ENCODE data around the gene BET1L. TPM values are rescaled to one million over a fixed set of nuclear protein-coding genes. Genes with fewer than 3 reads are reported as not detected.

The BET1L gene
- total RNA-seq, 1 donor from 2014 or later: 46.9 TPM

DNA sequence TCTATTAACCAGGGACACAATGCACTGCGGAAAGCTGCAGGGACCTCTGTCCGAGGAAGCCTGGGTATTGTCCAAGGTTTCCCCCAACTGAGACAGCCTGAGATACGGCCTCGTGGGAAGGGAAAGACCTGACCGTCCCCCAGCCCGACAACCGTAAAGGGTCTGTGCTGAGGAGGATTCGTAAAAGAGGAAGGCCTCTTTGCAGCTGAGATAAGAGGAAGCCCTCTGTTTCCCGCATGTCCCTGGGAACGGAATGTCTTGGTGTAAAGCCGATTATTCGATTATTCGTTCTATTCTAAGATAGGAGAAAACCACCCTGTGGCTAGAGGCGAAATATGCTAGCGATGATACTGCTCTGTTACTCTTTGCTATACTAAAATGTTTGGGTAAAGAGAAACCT is 5.2 kb downstream of the BET1L start:
- TF ChIP-seq CTCF (IDR thresholded peaks at IDR 0.05; ENCODE audit: unreplicated experiment): no peak
- Mint-ChIP-seq H3K4me1 (ENCODE audit: low read depth) (peaks cover 5% of the 10 kb centered on the region), H3K4me3 (ENCODE audit: low read depth) (no peak overlapping the region), H3K9me3 (ENCODE audit: low read depth) (no peaks in the 10 kb centered on the region), H3K27ac (no peak overlapping the region), H3K36me3 (ENCODE audit: insufficient read depth) (peaks cover 1% of the 10 kb centered on the region), H3K27me3 (no peaks in the 10 kb centered on the region)
- no peak for DNase-seq (ENCODE audit: low spot score, unreplicated experiment)

GRCh38 chr11:200224-201003 is 6.8 kb downstream of the BET1L start:
- no peak for DNase-seq (ENCODE audit: low spot score, unreplicated experiment)
- Mint-ChIP-seq H3K9me3 (ENCODE audit: low read depth) (no peaks in the 10 kb centered on the region), H3K4me1 (ENCODE audit: low read depth) (no peaks in the 10 kb centered on the region), H3K27me3 (no peaks in the 10 kb centered on the region), H3K36me3 (ENCODE audit: insufficient read depth) (peaks cover 1% of the 10 kb centered on the region), H3K27ac (no peak overlapping the region), H3K4me3 (ENCODE audit: low read depth) (no peak overlapping the region)
- no peak for TF ChIP-seq CTCF (IDR thresholded peaks at IDR 0.05; ENCODE audit: unreplicated experiment)

DNA sequence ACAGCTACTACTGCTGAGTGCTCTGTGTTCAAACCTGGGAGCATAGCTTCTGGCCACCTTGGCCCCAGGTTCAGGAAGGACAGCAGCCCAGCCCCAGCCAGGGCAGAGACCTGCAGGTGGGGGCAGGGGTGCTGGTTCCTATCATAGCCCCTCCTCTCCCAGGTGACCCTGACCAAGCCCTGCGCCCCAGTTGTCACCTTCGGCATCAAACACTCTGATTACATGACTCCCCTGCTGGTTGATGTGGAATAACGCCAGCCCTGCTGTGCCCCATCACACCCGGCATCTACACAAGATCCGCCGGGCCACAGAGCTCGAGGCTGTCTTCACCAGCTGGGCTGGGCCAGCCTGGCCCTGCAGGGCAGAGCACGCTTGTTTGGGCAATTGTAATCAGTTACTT is 7.4 kb downstream of the BET1L start:
- H3K9me3 Mint-ChIP-seq (ENCODE audit: low read depth): no peaks in the 10 kb centered on the region
- no peaks in the 10 kb centered on the region for H3K4me1 Mint-ChIP-seq (ENCODE audit: low read depth)
- peaks cover 1% of the 10 kb centered on the region for H3K36me3 Mint-ChIP-seq (ENCODE audit: insufficient read depth)
- H3K4me3 Mint-ChIP-seq (ENCODE audit: low read depth): no peak overlapping the region
- H3K27ac Mint-ChIP-seq: no peak overlapping the region
- DNase-seq (ENCODE audit: low spot score, unreplicated experiment): no peak
- no peaks in the 10 kb centered on the region for H3K27me3 Mint-ChIP-seq
- TF ChIP-seq CTCF (IDR thresholded peaks at IDR 0.05; ENCODE audit: unreplicated experiment): no peak

DNA sequence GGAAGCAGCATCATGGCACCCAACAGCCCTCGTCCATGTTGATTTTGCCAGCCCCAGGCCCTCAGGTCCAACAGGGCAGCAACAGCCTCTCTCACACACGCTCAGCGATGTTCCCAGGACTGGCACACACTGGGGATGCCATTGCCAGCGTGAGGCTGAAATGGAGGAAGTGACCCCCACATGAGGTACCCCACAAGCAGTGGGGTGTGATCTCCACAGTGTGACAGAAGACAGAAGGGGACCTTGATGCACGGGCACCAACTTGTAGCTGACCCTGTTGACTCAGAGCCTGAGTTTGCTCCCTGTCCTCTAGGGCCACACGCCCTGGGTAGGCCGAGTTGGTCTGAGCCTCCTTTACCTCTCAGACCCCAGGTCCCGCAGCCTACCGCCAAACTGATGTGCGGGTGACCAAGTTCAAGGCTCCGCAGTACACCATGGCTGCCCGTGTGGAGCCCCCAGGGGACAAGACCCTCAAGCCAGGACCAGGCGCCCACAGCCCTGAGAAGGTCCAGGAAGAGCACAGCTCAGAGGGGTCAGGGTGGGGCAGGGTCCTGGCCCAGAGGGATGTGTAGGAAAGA is 8.1 kb downstream of the BET1L start:
- no peak overlapping the region for H3K27ac Mint-ChIP-seq
- H3K4me3 Mint-ChIP-seq (ENCODE audit: low read depth): no peak overlapping the region
- no peaks in the 10 kb centered on the region for H3K9me3 Mint-ChIP-seq (ENCODE audit: low read depth)
- H3K36me3 Mint-ChIP-seq (ENCODE audit: insufficient read depth): peaks cover 1% of the 10 kb centered on the region
- no peaks in the 10 kb centered on the region for H3K4me1 Mint-ChIP-seq (ENCODE audit: low read depth)
- no peak for DNase-seq (ENCODE audit: low spot score, unreplicated experiment)
- TF ChIP-seq CTCF (IDR thresholded peaks at IDR 0.05; ENCODE audit: unreplicated experiment): no peak
- H3K27me3 Mint-ChIP-seq: no peaks in the 10 kb centered on the region

DNA sequence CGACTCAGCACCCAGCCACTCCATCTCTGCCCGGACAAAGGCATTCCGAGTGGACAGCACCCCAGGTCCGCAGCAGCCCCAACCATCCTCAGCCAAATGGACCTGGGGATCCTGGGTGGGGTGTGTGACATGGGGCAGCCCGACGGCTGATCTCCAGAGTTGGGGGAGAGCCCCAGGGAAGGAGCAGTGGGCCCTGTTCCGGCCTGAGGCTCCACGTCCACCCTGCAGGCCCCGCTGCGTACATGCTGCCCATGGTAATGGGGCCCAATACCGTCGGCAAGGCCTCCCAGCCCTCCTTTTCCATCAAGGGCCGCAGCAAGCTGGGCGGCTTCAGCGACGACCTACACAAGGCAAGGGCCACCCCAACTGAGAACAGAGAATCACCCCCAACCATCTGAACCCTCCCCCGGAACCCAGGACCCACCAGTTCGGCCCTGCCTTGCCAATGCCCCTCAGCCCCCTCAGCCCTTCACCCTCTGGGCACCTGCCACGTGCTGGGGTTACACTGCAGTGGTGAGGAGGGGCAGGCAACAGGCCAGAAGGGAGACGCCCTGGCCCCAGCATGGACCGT is 8.9 kb downstream of the BET1L start:
- peaks cover 1% of the 10 kb centered on the region for H3K36me3 Mint-ChIP-seq (ENCODE audit: insufficient read depth)
- DNase-seq (ENCODE audit: low spot score, unreplicated experiment): no peak

More for the DNA sequence above, 8.9 kb downstream of the BET1L start:
- H3K27me3 Mint-ChIP-seq: no peaks in the 10 kb centered on the region
- H3K4me3 Mint-ChIP-seq (ENCODE audit: low read depth): no peak overlapping the region
- H3K9me3 Mint-ChIP-seq (ENCODE audit: low read depth): no peaks in the 10 kb centered on the region
- no peak overlapping the region for H3K27ac Mint-ChIP-seq
- TF ChIP-seq CTCF (IDR thresholded peaks at IDR 0.05; ENCODE audit: unreplicated experiment): no peak
- no peaks in the 10 kb centered on the region for H3K4me1 Mint-ChIP-seq (ENCODE audit: low read depth)

All from progenitor cell of endocrine pancreas (in vitro differentiated cells).